Measurements from ENCODE around the gene DMTF1. TPM values are rescaled to one million over a fixed set of nuclear protein-coding genes. Genes with fewer than 3 reads are reported as not detected.

The DMTF1 gene
- total and polyA plus RNA-seq, 2 of the 8 experiments (the other 6 are each of a cell fraction or from before 2014, with no cell fraction given) = 86.0 to 115 TPM

GRCh38 chr7:87146740-87147386 lies 5.4 kb upstream of the DMTF1 start (continued):
- TF ChIP-seq CHD7 (IDR thresholded peaks at IDR 0.05; ENCODE audit: insufficient replicate concordance, low read length) (no peak), EZH2 (IDR thresholded peaks at IDR 0.05; ENCODE audit: low read depth, low read length, severe bottlenecking) (no peak), JUND (IDR thresholded peaks at IDR 0.05; ENCODE audit: low read length) (no peak)
